ENCODE data around the gene ZNRF1.

Gene ZNRF1

DNA sequence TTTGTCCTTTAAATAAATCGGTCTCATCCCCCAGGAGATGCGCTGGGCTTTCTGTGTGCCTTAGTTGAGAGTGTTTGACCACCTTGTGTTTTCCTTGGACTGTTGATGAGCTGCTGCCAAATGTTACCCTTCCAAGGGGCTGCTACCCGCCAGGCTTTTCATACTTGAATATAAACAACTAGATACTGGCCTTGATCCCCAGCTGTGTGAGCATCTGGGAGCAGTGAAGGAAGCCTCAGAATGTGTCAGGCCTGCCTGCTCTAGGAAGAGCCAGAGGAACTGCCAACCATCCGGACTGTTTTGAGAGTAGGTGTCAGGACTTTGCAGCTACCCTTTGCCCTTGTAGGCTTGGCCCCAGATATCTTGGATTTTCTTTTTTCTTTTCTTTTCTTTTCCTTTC lies 60.0 kb downstream of the ZNRF1 start:
- in situ Hi-C loops (cut with MboI; ENCODE audit: low sequenced_read_pairs): no loop called here

DNA sequence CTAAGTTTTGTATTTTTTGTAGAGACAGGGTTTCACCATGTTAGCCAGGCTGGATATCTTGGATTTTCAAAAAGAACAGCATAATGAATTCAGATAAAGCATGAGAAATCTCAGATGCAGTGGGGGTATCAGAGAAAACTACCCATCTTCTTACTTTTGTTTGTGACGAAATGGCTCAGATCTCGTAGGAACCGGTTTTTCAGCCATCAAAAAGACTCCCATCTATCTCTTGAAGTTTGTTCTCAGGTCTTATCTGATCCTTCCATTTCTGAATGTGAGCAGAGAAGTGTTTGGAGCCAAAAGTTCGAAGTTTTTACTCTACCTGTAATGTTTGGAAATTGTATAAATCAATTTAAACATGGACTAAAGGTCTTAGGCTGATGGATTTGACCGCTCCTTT lies 60.6 kb downstream of the ZNRF1 start:
- in situ Hi-C loops (cut with MboI; ENCODE audit: low sequenced_read_pairs): no loop called here

DNA sequence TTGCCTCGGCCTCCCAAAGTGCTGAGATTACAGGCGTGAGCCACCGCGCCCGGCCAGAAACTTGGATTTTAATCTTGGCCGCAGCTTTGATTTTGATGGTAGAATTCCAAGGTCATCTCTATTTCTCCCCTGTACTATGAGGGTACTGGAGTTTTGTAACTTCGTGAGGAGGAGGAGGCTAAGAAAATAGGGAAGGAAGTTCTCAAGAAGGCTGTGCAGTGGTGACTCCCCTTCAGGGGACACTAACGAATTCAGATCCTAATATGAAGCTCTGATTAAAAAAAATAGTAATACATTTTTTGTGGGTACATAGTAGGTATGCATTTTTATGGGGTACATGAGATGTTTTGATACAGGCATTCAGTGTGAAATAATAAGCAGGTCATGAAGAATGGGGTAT lies 61.9 kb downstream of the ZNRF1 start:
- in situ Hi-C loops (cut with MboI; ENCODE audit: low sequenced_read_pairs): no loop called here

DNA sequence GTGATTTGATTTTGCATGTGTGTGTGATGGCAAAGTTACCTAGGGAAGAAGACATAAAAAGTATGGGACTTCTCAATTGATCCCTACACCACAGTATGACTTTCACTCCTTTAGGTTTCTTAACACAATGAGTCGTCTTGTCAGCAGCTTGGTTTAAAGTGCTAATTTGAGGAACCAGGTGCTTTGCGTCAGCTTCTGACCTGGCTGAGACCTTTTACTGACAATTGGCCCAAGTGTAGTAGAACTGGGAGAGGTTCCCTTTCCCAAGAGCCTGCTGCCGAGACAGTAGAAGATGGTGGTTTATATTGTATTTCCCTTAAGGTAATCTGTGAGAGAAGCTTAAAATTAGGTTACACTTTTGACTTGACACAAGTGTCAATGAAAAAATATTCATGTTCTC lies 62.8 kb downstream of the ZNRF1 start:
- in situ Hi-C loops (cut with MboI; ENCODE audit: low sequenced_read_pairs): no loop called here

DNA sequence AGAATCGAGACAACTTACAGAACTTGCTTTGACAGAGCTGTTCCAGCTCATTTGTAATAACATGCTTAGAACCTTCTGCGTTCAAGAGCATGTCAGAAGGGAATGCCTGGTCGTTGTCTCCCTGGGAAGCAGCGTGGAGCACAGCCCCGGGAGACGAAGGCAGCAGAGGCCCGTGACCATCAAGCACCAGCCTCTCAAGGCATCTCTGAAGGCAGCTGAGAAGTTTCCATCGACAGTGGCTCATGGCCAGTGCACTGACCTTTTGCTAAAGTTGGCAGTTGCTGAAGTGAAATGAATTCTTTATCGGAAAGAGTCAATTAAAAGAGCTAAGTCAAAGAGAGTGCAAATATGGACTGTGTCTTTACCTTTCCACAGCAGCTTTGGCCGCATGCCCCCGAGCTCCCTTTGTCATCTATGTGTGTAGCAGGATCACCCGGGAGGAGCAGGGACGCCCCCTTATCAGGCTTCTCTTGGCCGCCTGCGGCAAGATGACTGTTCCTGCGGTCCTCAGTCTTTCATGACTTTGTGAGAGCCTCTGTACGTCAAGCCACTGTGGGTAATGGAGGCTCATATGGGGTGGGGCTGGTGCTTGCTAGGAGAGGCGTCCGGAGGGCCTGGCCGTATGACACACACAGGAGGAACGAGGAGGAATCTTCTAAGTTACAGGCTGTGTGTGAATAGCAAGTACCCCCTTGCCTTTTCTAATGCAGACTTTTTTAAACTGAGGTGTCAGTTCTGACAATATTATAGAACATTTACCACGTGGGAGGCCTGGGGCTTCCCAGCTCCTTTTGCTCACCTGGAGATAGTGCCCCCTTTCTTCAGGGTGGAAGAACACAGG lies 63.5 kb downstream of the ZNRF1 start:
- in situ Hi-C loops (cut with MboI; ENCODE audit: low sequenced_read_pairs): no loop called here

DNA sequence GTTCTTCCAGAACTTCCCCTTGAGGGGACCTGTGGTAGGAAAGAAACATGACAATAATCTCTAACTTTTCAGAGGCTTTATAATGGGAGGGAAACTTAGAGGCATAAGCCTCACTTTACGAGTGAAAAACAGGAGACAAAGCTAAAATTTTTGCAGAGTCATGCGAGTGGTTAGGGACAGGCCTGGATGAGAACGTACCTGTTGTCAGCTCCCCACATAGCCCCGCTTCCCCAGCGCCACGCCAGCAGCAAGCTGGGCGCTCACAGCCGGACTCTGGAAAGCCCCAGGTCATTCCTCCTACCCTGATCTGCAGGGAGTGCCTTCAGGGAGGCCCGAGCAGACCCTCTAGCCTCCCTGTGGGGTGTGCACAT lies 64.1 kb downstream of the ZNRF1 start:
- in situ Hi-C loops (cut with MboI; ENCODE audit: low sequenced_read_pairs): no loop called here

DNA sequence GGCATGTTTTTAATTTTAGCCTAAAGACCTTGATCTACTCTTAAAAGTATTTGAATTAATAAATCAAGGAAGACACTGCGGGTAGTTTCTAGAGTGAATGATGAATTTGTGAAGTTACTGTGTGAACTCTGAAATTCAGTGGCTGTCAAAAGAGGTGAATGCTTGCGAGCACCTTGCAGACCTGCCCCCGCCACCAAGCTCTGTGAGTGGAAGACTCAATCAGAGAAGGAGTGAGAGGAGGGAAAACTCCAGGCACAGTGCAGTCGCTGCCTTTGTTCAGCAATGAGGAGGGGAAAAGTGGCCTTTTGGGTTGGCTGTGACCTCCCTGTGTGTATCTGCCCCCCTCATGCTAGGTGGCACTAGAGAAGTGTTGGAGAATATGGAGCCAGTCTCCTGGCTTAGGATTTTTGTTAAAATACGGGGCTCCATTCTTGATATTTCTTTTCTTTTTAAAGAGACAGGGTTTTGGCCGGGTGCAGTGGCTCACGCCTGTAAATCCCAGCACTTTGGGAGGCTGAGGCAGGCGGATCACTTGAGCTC lies 64.8 kb downstream of the ZNRF1 start:
- in situ Hi-C loops (cut with MboI; ENCODE audit: low sequenced_read_pairs): no loop called here

DNA sequence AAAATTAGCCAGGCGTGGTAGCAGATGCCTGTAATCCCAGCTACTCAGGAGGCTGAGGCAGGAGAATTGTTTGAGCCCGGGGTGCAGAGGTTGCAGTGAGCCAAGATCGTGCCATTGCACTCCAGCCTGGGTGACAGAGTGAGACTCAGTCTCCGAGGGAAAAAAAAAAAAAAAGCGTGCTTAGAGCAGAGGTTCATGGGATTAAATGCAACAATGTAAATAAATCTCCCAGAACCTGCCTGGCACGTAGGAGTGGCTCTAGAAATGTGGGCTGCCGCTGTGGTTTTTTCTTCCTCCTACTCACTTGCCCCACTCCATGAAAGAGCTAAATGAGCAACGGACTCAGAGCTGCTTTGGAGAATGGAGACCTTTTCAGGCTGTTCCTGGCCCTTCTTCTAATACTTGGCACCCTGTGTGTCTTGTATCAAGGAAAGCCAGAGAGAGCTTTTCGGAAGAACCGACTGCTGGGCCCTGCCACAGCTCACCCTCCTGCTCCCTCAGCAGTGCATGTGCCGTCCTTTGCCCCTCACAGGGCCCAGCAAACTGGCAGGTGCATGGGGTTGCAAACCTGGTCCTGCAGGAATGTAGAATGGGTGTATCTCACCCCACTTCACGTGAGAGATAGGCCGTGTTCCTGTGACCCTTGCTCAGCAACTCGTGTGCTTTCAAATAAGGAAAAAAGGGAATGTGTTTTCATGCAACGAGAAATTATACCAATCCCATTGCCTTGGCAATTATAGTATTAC lies 65.8 kb downstream of the ZNRF1 start:
- in situ Hi-C loops (cut with MboI; ENCODE audit: low sequenced_read_pairs): no loop called here

DNA sequence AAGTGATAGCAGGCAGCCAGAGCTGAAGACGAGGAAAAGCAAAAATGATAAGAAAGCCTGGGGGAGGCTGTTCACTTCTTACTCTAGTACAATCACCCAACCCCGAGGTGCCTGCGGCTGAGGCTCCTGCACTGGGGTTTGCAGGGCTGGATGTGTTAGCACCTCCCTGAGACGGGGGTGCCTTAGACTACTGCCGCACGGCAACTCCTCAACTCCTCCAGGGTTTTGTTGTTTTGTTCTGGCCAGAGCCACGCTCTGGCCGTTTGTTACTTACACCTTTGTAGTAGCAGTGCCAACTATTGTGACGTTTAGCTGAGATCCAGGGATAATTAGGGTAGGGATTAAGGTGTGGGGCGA lies 66.3 kb downstream of the ZNRF1 start:
- in situ Hi-C loops (cut with MboI; ENCODE audit: low sequenced_read_pairs): no loop called here

DNA sequence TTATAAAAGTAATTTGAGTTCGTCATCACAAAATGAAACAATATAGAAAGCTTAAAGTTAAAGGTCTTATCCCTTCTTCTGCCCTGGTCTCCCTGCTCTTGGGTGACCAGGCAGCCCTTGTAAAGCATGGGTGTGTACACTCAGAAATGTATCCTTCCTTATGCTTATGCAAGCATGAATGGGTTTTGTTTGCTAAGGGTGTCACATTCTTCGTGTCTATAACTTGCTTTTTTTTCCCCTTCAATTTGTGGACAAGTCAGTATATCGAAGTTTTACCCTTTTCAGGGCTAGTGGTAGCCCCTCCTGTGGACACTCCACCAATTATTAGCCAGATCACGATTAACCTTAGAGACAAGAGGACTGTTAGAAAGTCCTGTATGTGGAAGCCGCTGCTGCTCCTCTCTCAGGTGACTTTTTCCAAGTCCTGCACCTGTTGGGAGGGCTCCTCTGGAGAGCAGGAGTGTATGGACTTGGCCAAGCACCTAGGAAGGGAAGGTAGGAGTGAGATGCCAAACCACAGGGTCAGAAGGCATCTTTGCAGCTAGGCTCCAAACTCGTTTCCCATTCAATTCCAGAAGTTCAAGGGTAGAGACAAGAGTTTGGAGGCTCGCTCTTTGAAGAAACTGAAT lies 66.8 kb downstream of the ZNRF1 start:
- in situ Hi-C loops (cut with MboI; ENCODE audit: low sequenced_read_pairs): no loop called here

DNA sequence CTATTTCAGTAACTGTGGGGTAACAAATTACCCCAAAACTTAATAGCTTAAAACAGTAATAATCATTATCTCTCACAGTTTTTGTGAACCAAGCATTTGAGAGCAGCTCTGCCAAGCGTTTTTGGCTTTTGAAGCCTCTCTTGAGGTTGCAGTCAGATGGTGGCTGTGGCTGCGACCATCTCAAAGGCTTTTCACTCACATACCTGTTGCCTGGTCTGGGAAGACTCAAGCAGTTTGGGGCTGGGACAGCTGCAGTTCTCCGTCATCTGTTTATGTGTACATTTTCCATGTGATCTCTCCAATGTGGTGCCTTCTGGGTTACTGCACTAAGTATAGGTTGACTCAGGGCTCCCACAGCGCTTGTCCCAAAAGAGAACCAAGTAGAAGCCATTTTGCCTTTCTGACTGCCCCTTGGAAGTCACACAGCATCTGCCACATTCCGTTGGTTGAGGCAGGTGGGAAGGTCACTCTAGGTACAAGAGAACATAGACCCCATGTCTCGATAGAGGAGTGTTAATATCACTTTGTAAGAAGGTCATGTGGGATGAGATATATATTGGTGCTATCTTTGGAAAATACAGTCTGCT lies 68.1 kb downstream of the ZNRF1 start:
- in situ Hi-C loops (cut with MboI; ENCODE audit: low sequenced_read_pairs): no loop called here

DNA sequence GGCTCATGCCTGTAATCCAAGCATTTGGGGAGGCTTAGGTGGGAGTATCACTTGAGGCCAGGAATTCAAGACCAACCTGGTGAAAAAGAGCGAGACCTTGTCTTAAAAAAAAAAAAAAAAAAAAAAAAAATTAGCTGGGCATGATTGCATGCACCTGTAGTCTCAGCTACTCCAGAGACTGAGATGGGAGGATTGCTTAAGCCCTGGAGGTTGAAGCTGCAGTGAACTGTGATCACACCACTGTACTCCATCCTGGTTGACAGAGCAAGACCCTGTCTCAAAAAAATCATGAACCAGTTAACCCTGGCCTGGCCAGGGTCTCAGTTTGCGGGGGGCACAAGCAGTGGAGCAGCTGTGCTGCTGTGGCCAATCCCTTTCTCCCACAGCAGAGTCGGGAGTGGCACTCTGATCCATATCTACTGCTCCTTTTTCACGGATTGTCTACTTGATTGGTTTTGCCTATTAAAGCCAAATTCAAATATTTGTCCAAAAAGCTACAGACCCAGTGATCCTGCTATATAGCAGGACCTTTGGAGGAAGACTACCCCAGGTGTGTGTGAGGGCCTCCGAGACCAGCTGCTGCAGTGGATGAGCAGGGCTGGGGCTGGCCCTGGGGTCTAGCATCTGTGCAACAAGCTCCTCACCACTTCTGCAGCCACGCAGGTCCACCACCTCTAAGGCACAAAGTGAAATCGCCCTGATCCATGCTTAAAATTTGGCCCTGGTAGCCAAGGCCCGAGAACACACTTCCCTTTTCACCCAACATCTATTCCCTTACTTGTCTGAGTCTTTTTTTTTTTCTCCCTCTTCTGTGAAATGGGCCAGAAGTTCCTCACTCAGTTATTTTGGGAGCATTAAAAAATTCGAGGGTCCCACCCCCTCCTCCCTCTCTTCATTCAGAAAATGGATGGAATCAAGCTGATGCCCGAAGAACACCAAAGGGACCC lies 69.5 kb downstream of the ZNRF1 start:
- in situ Hi-C loops (cut with MboI; ENCODE audit: low sequenced_read_pairs): no loop called here

DNA sequence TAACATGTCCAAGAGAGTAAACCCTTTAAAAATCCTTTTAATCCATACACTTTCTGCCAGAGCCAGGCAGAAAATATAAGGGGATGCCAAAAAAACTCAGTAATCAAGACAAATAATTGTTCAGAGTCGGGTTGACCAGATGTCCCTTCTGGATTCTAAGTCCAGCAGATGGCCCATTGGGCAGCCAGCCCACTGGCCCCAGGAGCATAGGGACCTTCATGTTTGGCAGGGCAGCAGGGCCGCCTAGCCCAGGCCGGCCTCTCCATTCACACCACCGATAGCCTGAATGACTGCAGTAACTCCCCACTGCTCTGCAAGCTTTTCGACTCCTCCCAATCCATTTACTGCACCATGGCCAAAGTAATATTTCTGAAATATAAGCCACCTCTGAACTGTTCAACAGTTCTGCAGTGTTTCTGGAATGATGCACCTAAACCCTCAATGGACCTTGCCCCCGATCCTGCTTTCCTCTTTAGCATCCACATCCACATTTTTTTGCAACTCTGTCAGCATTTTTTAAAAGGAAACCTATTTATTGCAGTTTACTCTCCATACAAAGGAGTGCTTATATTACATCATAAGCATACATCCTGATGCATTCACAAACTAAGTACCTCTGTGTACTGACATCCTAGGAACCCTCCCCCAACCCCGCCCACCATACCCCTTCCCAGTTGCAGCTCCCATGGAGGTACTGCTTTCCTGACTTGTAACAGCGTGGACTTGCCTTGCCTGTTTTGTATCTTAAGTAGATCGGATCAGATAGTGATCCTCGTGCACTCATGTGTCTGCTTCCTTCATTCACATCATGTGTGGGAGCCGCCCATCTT lies 71.4 kb downstream of the ZNRF1 start:
- in situ Hi-C loops (cut with MboI; ENCODE audit: low sequenced_read_pairs): no loop called here

DNA sequence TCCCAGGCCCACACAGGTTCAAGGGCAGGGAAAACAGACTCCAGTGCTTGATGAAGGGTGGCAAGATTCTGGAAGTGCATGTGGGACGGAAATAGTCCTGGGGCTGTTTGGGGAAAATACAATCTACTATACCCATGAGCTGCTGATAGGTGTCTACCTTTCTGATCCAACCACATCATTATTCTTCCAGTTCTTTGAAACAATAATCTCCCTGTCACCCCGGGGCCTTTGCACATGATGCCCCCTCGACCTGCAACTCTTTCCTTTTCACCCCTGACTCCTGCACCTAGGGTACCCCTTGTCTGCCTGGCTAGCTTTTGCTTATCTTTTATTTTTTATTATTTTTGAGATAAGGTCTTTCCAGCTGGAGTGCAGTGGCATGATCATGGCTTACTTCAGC lies 72.8 kb downstream of the ZNRF1 start:
- in situ Hi-C loops (cut with MboI; ENCODE audit: low sequenced_read_pairs): no loop called here

DNA sequence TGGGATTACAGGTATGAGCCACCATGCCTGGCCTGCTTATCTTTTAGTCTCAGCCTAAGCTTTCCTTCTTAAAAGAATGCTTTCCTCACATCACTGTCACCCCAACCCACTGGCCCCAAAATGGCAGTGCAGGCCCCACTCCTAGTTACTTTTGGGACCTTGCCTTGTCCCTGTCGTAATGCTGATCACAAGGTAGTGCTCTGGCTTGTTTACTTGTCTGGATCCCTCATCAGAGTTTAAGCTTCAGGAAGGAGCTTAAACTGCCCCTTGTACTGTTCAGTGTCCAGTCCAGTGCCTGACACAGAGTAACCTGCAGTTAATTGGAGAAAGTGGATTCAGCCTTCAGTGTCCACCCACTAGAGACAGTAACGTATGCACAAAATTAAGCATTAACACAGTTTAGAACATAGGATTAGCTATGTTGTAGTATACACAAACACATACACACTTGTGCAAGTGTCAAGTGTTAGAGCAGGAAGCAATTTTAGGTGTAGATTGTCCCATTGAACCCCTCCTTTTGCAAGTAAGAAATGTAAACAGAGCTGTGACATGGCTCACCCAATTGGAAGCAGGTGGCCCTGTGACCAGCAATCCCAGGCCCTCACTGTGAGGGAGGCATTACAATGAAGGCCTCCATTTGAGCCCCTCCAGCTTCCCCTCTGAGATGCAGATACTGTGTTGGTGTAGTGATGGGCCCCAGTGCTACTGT lies 73.6 kb downstream of the ZNRF1 start:
- in situ Hi-C loops (cut with MboI; ENCODE audit: low sequenced_read_pairs): no loop called here

DNA sequence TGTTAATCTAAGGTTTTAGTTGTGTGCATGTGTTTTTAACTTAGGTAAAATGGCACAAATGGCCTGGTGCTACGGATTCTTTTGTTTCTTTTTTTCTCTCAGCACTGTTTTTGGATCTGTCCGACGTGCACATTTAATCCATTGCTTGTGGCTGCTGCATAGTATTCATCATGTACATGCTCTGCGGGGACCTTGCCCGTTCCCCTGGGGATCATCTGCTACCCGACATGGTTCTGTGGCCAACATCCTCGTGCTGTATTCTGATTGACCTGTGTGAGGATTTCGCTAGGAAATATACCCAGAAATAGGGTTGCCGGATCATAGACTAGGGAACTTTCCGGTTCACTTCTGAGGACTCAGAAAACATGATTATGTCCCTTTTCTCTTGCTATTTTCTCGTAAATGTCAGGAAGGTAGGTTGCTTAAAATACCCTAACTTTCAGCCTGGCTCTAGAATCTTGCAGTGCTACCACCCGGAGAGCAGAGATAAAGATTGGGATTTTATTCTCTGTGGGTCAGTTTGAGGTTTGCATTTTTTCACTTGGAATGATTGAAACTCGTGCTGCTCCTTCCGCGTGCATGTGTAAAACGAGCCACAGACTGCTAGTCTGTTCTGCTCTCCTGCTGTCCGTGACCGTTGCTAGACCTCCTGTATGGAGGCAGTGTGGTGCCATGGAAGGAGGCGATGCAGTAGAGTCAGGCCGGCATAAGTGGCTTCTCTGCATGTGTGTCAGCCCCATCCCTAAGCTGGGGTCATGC lies 74.9 kb downstream of the ZNRF1 start:
- in situ Hi-C loops (cut with MboI; ENCODE audit: low sequenced_read_pairs): no loop called here

DNA sequence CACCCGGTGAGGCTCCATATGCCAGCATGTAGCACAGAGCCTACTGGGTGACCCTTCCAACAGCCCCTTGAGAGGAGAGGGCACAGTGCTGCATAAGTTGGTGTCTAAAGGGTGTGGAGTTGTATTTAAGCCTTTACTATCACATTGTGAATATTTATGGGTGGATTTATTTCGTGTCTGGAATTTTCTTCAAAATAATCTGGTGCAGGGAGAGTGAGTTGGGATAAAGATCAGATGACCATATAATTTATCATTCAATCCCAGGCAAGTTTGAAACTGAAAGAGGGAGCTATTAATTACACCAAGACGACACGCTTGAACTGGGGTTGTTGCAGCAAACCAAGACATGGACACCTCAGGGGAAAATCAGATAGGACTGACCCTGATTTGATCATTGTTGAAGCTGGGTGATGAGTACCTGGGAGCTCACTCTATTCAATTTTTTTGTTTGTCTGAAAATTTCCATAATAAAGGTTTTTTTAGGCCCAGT lies 75.5 kb downstream of the ZNRF1 start:
- in situ Hi-C loops (cut with MboI; ENCODE audit: low sequenced_read_pairs): no loop called here
